HEK293T (cell line): ENCODE measurements around the gene UNC50.

Experiments used
- BHLHE40 ChIP-seq: fragments of 450-650 bp; IDR thresholded peaks from 2 replicates; pipeline ENCODE4 v1.6.1; 2016; ENCODE audit warnings: mild to moderate bottlenecking, moderate library complexity, borderline replicate concordance
- FOXK2 ChIP-seq: fragments of 450-650 bp; IDR thresholded peaks from 2 replicates; pipeline ENCODE4 v1.6.1; 2016; ENCODE audit warnings: mild to moderate bottlenecking
- SP1 ChIP-seq: fragments of 450-650 bp; IDR thresholded peaks from 2 replicates; pipeline ENCODE4 v1.6.1; 2017

DNA sequence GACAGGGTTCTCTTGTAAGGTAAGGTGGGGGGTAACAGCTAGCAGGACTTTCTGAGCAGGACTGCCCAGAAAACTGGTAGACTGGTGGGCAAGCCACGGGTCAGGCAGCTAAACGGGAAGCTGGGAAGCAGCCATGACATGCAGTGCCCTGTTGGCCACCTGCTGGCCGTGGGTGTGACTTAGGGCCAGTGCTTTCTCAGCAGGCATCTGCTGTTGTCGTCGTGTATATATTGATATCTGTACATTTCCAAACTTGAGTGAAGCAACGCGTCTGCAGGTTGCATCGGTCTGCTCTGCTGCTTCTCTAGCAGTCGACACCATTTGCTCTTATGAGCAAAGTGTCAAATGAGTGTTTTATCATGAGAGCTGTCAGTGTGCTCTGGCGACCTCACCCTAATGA, 31.1 kb upstream of the UNC50 start:
- TF ChIP-seq BHLHE40: no peak
- TF ChIP-seq FOXK2: no peak
- TF ChIP-seq SP1: no peak
